ENCODE results near the gene IFT25.
"Not testable (repeated sequence)": the region's sequence is repeated elsewhere in the genome, so short reads cannot be mapped to it uniquely, and the experiment has no call there.

IFT25 gene

GRCh38 chr1:53889304-53890298 is 55.9 kb downstream of the IFT25 start, which contains the start of gene YIPF1:
YIPF1 (minus strand) TSS chr1:53889797; CDS start chr1:53888937, 860 bp downstream.
- peak; percentile 60 for DNase-seq (ENCODE audit: low read depth, low spot score)

GRCh38 chr1:53888681-53889080 is 56.8 kb downstream of the IFT25 start:
- no peak for DNase-seq (ENCODE audit: low read depth, low spot score)

GRCh38 chr1:53883600-53883999 is 61.9 kb downstream of the IFT25 start:
- not testable (repeated sequence) for DNase-seq (ENCODE audit: low read depth, low spot score)

GRCh38 chr1:53881853-53882252 is 63.6 kb downstream of the IFT25 start:
- not testable (repeated sequence) for DNase-seq (ENCODE audit: low read depth, low spot score)

- no peak for DNase-seq (ENCODE audit: low read depth, low spot score)
Observed at GRCh38 chr1:53878492-53879105, 66.9 kb downstream of the IFT25 start.

GRCh38 chr1:53875150-53875549 is 70.3 kb downstream of the IFT25 start:
- DNase-seq (ENCODE audit: low read depth, low spot score) = not testable (repeated sequence)

- DNase-seq (ENCODE audit: low read depth, low spot score) = no peak
Observed at GRCh38 chr1:53871773-53872484, 73.6 kb downstream of the IFT25 start.

Measured in brain pericyte (primary cell).